Immature natural killer cell (primary cell): Measurements from ENCODE around the gene CEBPG. TPM values are rescaled to one million over a fixed set of nuclear protein-coding genes. Genes with fewer than 3 reads are reported as not detected.
A peak's percentile ranks its signal among the peaks of the same experiment; 100 is the strongest.

Source experiments
- DNase-seq, 3 donors: peaks; one replicate each; pipeline ENCODE4 v3.0.0; 2022; ENCODE audit warnings: mixed read lengths in 1 of 3
- H3K27ac Mint-ChIP-seq, 6 donors: one replicate each; pipeline ENCODE4 v1.8.0; 2020; ENCODE audit warnings: mixed read lengths in 6 of 6, mild to moderate bottlenecking in 5 of 6, inconsistent platforms in 4 of 6, moderate library complexity in 3 of 6
- H3K27me3 Mint-ChIP-seq, 3 donors: one replicate each; pipeline ENCODE4 v1.8.0; 2020 to 2021; ENCODE audit warnings: low read depth in 3 of 3, mild to moderate bottlenecking in 3 of 3, mixed read lengths in 3 of 3, moderate library complexity in 3 of 3, inconsistent platforms in 1 of 3
- H3K36me3 Mint-ChIP-seq, 3 donors: one replicate each; pipeline ENCODE4 v1.8.0; 2020; ENCODE audit warnings: mixed read lengths in 3 of 3, inconsistent platforms in 2 of 3, mild to moderate bottlenecking in 2 of 3
- H3K4me1 Mint-ChIP-seq, 2 donors: one replicate each; pipeline ENCODE4 v1.8.0; 2020; ENCODE audit warnings: inconsistent platforms in 2 of 2, mild to moderate bottlenecking in 2 of 2, mixed read lengths in 2 of 2, moderate library complexity in 1 of 2
- H3K4me3 Mint-ChIP-seq, 5 donors: one replicate each; pipeline ENCODE4 v1.8.0; 2020; ENCODE audit warnings: mild to moderate bottlenecking in 5 of 5, mixed read lengths in 5 of 5, inconsistent platforms in 3 of 5, moderate library complexity in 3 of 5
- H3K9me3 Mint-ChIP-seq, 6 donors: one replicate each; pipeline ENCODE4 v1.8.0; 2020; ENCODE audit warnings: mild to moderate bottlenecking in 6 of 6, mixed read lengths in 6 of 6, inconsistent platforms in 4 of 6, moderate library complexity in 3 of 6
- polyA plus RNA-seq, 3 donors: library from polyadenylated mRNA; unstranded; fragments of 300-500 nt; fragmentation: Illumina TruSeq; gene quantifications; one replicate each; pipeline ENCODE4 v1.2.3, GENCODE V29; 2021

Gene CEBPG
- polyA plus RNA-seq, 3 donors from 2014 or later: 7.4 to 14.8 (median 12.3) TPM

- Mint-ChIP-seq H3K4me1 (peaks cover 0 to 1% of the 10 kb centered on the region in 2 donors), H3K9me3 (no peaks in the 10 kb centered on the region), H3K4me3 (no peak overlapping the region), H3K27me3 (no peaks in the 10 kb centered on the region), H3K36me3 (no peaks in the 10 kb centered on the region), H3K27ac (peak overlapping the region in 1 of 6 donors; percentile 44)
- DNase-seq: no peak
Observed at GRCh38 chr19:33404506-33405253, 31.2 kb downstream of the CEBPG start.

GRCh38 chr19:33405254-33405552 is 31.7 kb downstream of the CEBPG start:
- H3K36me3 Mint-ChIP-seq: no peaks in the 10 kb centered on the region
- H3K9me3 Mint-ChIP-seq: no peaks in the 10 kb centered on the region
- DNase-seq: no peak
- H3K27me3 Mint-ChIP-seq: no peaks in the 10 kb centered on the region
- H3K4me1 Mint-ChIP-seq: peaks cover 0 to 1% of the 10 kb centered on the region in 2 donors
- H3K27ac Mint-ChIP-seq: no peak overlapping the region
- no peak overlapping the region for H3K4me3 Mint-ChIP-seq

GRCh38 chr19:33405553-33406461 is 32.3 kb downstream of the CEBPG start:
- Mint-ChIP-seq H3K9me3 (no peaks in the 10 kb centered on the region), H3K4me1 (peaks cover 0 to 1% of the 10 kb centered on the region in 2 donors), H3K4me3 (no peak overlapping the region), H3K27ac (no peak overlapping the region), H3K27me3 (no peaks in the 10 kb centered on the region), H3K36me3 (no peaks in the 10 kb centered on the region)
- no peak for DNase-seq

GRCh38 chr19:33406521-33407139 is 33.1 kb downstream of the CEBPG start:
- Mint-ChIP-seq H3K36me3 (no peaks in the 10 kb centered on the region), H3K27me3 (no peaks in the 10 kb centered on the region), H3K9me3 (no peaks in the 10 kb centered on the region), H3K4me1 (peaks cover 0 to 1% of the 10 kb centered on the region in 2 donors), H3K4me3 (no peak overlapping the region), H3K27ac (no peak overlapping the region)
- peak; percentile 59 to 69 (median 63) for DNase-seq

GRCh38 chr19:33407140-33407551 is 33.6 kb downstream of the CEBPG start:
- no peak overlapping the region for H3K27ac Mint-ChIP-seq
- no peaks in the 10 kb centered on the region for H3K36me3 Mint-ChIP-seq
- H3K4me3 Mint-ChIP-seq: no peak overlapping the region
- no peaks in the 10 kb centered on the region for H3K9me3 Mint-ChIP-seq
- no peaks in the 10 kb centered on the region for H3K27me3 Mint-ChIP-seq
- H3K4me1 Mint-ChIP-seq: peaks cover 0 to 1% of the 10 kb centered on the region in 2 donors
- no peak for DNase-seq

GRCh38 chr19:33407716-33408115 is 34.2 kb downstream of the CEBPG start:
- Mint-ChIP-seq H3K4me3 (no peak overlapping the region), H3K27me3 (no peaks in the 10 kb centered on the region), H3K4me1 (peaks cover 0 to 1% of the 10 kb centered on the region in 2 donors), H3K9me3 (no peaks in the 10 kb centered on the region), H3K36me3 (no peaks in the 10 kb centered on the region), H3K27ac (no peak overlapping the region)
- no peak for DNase-seq

GRCh38 chr19:33408116-33408515 is 34.6 kb downstream of the CEBPG start:
- Mint-ChIP-seq H3K27ac (no peak overlapping the region), H3K4me1 (peaks cover 0 to 1% of the 10 kb centered on the region in 2 donors), H3K4me3 (no peak overlapping the region), H3K36me3 (no peaks in the 10 kb centered on the region), H3K27me3 (no peaks in the 10 kb centered on the region), H3K9me3 (no peaks in the 10 kb centered on the region)
- DNase-seq: no peak

GRCh38 chr19:33408538-33409434 is 35.3 kb downstream of the CEBPG start:
- no peak for DNase-seq
- H3K36me3 Mint-ChIP-seq: no peaks in the 10 kb centered on the region
- H3K27me3 Mint-ChIP-seq: no peaks in the 10 kb centered on the region
- H3K4me1 Mint-ChIP-seq: peaks cover 0 to 1% of the 10 kb centered on the region in 2 donors
- H3K27ac Mint-ChIP-seq: no peak overlapping the region
- H3K4me3 Mint-ChIP-seq: no peak overlapping the region
- no peaks in the 10 kb centered on the region for H3K9me3 Mint-ChIP-seq

GRCh38 chr19:33409906-33410685 is 36.6 kb downstream of the CEBPG start:
- H3K4me3 Mint-ChIP-seq: no peak overlapping the region
- H3K9me3 Mint-ChIP-seq: no peaks in the 10 kb centered on the region
- H3K27me3 Mint-ChIP-seq: no peaks in the 10 kb centered on the region
- H3K27ac Mint-ChIP-seq: no peak overlapping the region
- no peak for DNase-seq
- no peaks in the 10 kb centered on the region for H3K36me3 Mint-ChIP-seq
- peaks cover 0 to 1% of the 10 kb centered on the region in 2 donors for H3K4me1 Mint-ChIP-seq

- Mint-ChIP-seq H3K9me3 (no peaks in the 10 kb centered on the region), H3K27me3 (no peaks in the 10 kb centered on the region), H3K4me3 (no peak overlapping the region), H3K27ac (peak overlapping the region in 1 of 6 donors; percentile 45), H3K36me3 (no peaks in the 10 kb centered on the region), H3K4me1 (peaks cover 0 to 1% of the 10 kb centered on the region in 2 donors)
- DNase-seq: no peak
Observed at GRCh38 chr19:33410915-33411401, 37.4 kb downstream of the CEBPG start.

GRCh38 chr19:33411621-33412180 is 38.2 kb downstream of the CEBPG start:
- Mint-ChIP-seq H3K4me1 (peaks cover 7% of the 10 kb centered on the region in 2 donors), H3K36me3 (no peaks in the 10 kb centered on the region), H3K27me3 (peaks cover 0 to 2% (median 0%) of the 10 kb centered on the region in 3 donors), H3K27ac (no peak overlapping the region), H3K9me3 (no peaks in the 10 kb centered on the region), H3K4me3 (no peak overlapping the region)
- no peak for DNase-seq

- H3K9me3 Mint-ChIP-seq: no peaks in the 10 kb centered on the region
- no peak for DNase-seq
- no peak overlapping the region for H3K4me3 Mint-ChIP-seq
- no peak overlapping the region for H3K27ac Mint-ChIP-seq
- H3K36me3 Mint-ChIP-seq: no peaks in the 10 kb centered on the region
- peaks cover 7 to 9% of the 10 kb centered on the region in 2 donors for H3K4me1 Mint-ChIP-seq
- peaks cover 0 to 2% (median 0%) of the 10 kb centered on the region in 3 donors for H3K27me3 Mint-ChIP-seq
Observed at GRCh38 chr19:33412601-33413425, 39.3 kb downstream of the CEBPG start.
